Pancreas (tissue), 10 donors: ENCODE measurements around the gene ADAMTSL2. TPM values are rescaled to one million over a fixed set of nuclear protein-coding genes. Genes with fewer than 3 reads are reported as not detected.

Source experiments
- ATAC-seq, 4 donors: fragments of 200-7000 bp; cut with Tn5 transposase; one replicate each; pipeline versions ENCODE4 v1.8.0 to v1.9.1; 2020; ENCODE audit warnings: mild to moderate bottlenecking in 4 of 4, moderate library complexity in 4 of 4
- DNase-seq, 6 donors: peaks; one replicate each; pipeline ENCODE4 v3.0.0-alpha.2; 2020
- FAIRE-seq: peaks from 2 replicates; lab custom pipeline; 2012; peaks lifted over from hg19 to GRCh38; lab: Jason Lieb, UNC
- H3K27ac ChIP-seq, 4 donors: fragments of 200-600 bp; sonication (generic); 1 replicate in 3 of 4; 2 replicates in 1 of 4; pipeline versions ENCODE4 v1.5.0 to v1.8.0; 2020
- H3K27me3 ChIP-seq, 4 donors: fragments of 200-600 bp; one replicate each; pipeline ENCODE4 v1.8.0; 2021
- H3K36me3 ChIP-seq, 3 donors: fragments of 200-600 bp; sonication (generic) in 1 of 3; one replicate each; pipeline versions ENCODE4 v1.5.0 to v1.8.0; 2020 to 2021
- H3K4me1 ChIP-seq, 3 donors: fragments of 200-600 bp; one replicate each; pipeline ENCODE4 v1.8.0; 2021
- H3K4me3 ChIP-seq, 4 donors: fragments of 200-600 bp; sonication (generic) in 2 of 4; one replicate each; pipeline versions ENCODE4 v1.5.0 to v1.8.0; 2020 to 2021
- H3K9me3 ChIP-seq, 4 donors: fragments of 200-600 bp; one replicate each; pipeline ENCODE4 v1.8.0; 2021
- CTCF ChIP-seq, 4 donors: fragments of 200-600 bp; sonication (generic) in 3 of 4; IDR thresholded peaks; one replicate each; pipeline versions ENCODE4 v1.5.0 to v1.8.0; 2021; ENCODE audit warnings: antibody characterized with exemption in 4 of 4
- WGBS, 2 donors: extraction: QIAGEN DNeasy Blood & Tissue Kit; methylation state at CpG; one replicate each; pipeline ENCODE4 v1.1.7; 2013; 5-methylcytosine and 5-hydroxymethylcytosine counted together
- intact Hi-C, 3 donors: fragments of 100-400 bp; cut with DNase I; formaldehyde crosslinking; loops; one replicate each; pipeline versions ENCODE4 v1.11.1 to v1.14.2; 2022
- polyA plus RNA-seq, 2 donors: library from polyadenylated mRNA; stranded (reverse); fragments of 200-250 nt; gene quantifications; one replicate each; pipeline ENCODE4 v1.2.3, GENCODE V29; 2013
- total RNA-seq, 6 donors: library from RNA; stranded (reverse); fragmentation: NEBNext Ultra II Directional in 4 of 6; extraction: Animal tissue kit (Norgen Biotek cat#: 25700) in 4 of 6; gene quantifications; one replicate each; pipeline versions ENCODE4 v1.2.1 to v1.2.4, GENCODE V29; 2021 to 2023
- donor health status: healthy with polysubstance abuse.
- donor health status: DM: no; HTN: no; CAD: no; lungs with moderate emphysema.
- donor health status: DM: no; HTN: no; CAD: no.
- donor health status: control.
- donor health status: control.
- donor health status: Bipolar disorder and iron deficiency.
- donor health status: DM: yes; HTN: yes; CAD: no.
- donor health status: DM: no; HTN: no; CAD: no.
- donor health status: DM: no; HTN: no; CAD: no.
- donor health status: DM: yes; HTN: yes; CAD: no.

Gene ADAMTSL2
- total and polyA plus RNA-seq, 8 donors: 1.5 to 12.9 (median 3.2) TPM

GRCh38 chr9:133507246-133507965, 27.1 kb upstream of the ADAMTSL2 start:
- no peaks in the 10 kb centered on the region for H3K36me3 ChIP-seq
- H3K4me3 ChIP-seq: no peak overlapping the region
- no peaks in the 10 kb centered on the region for H3K9me3 ChIP-seq
- intact Hi-C loops: no loop called here
- no peak overlapping the region for H3K27ac ChIP-seq
- DNase-seq (peak in 2 of 6 donors; percentile 21 to 52), ATAC-seq (no peak), FAIRE-seq (no peak)
- WGBS, 2 donors: 86 to 91% methylated on average over 24 of the region's 24 CpGs
- H3K4me1 ChIP-seq: peaks cover 4 to 11% (median 8%) of the 10 kb centered on the region in 3 donors
- H3K27me3 ChIP-seq: no peaks in the 10 kb centered on the region
- TF ChIP-seq CTCF (IDR thresholded peaks at IDR 0.05): no peak

- no peak for TF ChIP-seq CTCF (IDR thresholded peaks at IDR 0.05)
- H3K27ac ChIP-seq: no peak overlapping the region
- WGBS, 2 donors: 87 to 91% methylated on average over 8 of the region's 8 CpGs
- H3K4me3 ChIP-seq: no peak overlapping the region
- intact Hi-C loops: no loop called here
- no peaks in the 10 kb centered on the region for H3K27me3 ChIP-seq
- H3K4me1 ChIP-seq: peaks cover 4 to 11% (median 8%) of the 10 kb centered on the region in 3 donors
- no peak for FAIRE-seq
- no peaks in the 10 kb centered on the region for H3K9me3 ChIP-seq
- no peak for ATAC-seq
- no peaks in the 10 kb centered on the region for H3K36me3 ChIP-seq
- peak in 2 of 6 donors; percentile 15 to 20 for DNase-seq
Observed at GRCh38 chr9:133508046-133508445, 26.5 kb upstream of the ADAMTSL2 start.

GRCh38 chr9:133509179-133510083, 25.1 kb upstream of the ADAMTSL2 start:
- DNase-seq: peak in 4 of 6 donors; percentile 58 to 86 (median 67)
- H3K9me3 ChIP-seq: no peaks in the 10 kb centered on the region
- H3K27me3 ChIP-seq: no peaks in the 10 kb centered on the region
- no peak for TF ChIP-seq CTCF (IDR thresholded peaks at IDR 0.05)
- WGBS, 2 donors: 4 to 6% methylated on average over 26 of the region's 26 CpGs
- intact Hi-C loops: no loop called here
- no peak for FAIRE-seq
- H3K4me1 ChIP-seq: peaks cover 4 to 11% (median 8%) of the 10 kb centered on the region in 3 donors
- peak; percentile 49 to 79 (median 70) for ATAC-seq
- H3K36me3 ChIP-seq: no peaks in the 10 kb centered on the region
- peak overlapping the region; percentile 8 to 61 (median 40) for H3K27ac ChIP-seq
- H3K4me3 ChIP-seq: peak overlapping the region in 1 of 4 donors; percentile 17

GRCh38 chr9:133510926-133511505, 23.5 kb upstream of the ADAMTSL2 start:
- peak in 2 of 6 donors; percentile 30 to 55 for DNase-seq
- Histone ChIP-seq H3K9me3 (no peaks in the 10 kb centered on the region), H3K36me3 (no peaks in the 10 kb centered on the region), H3K4me1 (peaks cover 4 to 11% (median 8%) of the 10 kb centered on the region in 3 donors), H3K4me3 (no peak overlapping the region), H3K27me3 (no peaks in the 10 kb centered on the region), H3K27ac (no peak overlapping the region)
- WGBS, 2 donors: 90 to 91% methylated on average over 27 of the region's 27 CpGs
- TF ChIP-seq CTCF (IDR thresholded peaks at IDR 0.05): no peak
- no peak for ATAC-seq
- no peak for FAIRE-seq
- intact Hi-C loops: no loop called here
